ENCODE data around the gene MYH9. TPM values are rescaled to one million over a fixed set of nuclear protein-coding genes. Genes with fewer than 3 reads are reported as not detected.

The MYH9 gene
- total and polyA plus RNA-seq, 2 donors (not counting 1 experiment from before 2014, with no cell fraction given), result 108 to 554 TPM

DNA sequence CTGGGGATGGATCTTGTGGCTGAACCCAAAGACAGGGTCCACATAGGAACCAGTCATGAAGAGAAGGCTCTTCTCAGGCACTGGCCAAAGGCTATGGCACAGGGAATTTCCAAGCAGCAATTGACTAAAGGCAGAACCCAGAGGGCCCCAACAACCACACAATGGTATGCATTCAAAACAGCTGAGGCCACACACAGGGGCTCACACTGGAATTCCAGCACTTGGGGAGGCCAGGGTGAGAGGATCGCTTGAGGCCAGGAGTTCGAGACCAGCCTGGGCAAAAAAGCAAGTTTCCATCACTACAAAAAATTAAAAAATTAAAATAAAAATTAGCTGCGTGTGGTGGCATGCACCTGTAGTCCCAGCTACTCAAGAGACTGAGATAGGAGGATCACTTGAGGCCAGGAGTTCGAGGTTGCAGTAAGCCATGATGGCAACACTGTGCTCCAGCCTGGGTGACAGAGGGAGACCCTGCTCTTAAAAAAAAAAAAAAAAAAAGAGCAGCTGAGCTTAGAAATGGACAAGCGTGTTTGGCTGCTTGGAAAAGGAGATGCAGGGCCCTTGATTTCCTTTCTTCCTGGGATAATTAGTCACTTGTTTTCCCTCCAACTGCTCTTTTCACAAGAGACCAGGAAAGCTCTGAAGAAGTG lies 44.6 kb downstream of the MYH9 start:
- H3K27me3 ChIP-seq (replicated peaks in 1 of 4; ENCODE audit: control extremely low read depth in 1 of 4, control insufficient read depth in 3 of 4, insufficient read depth in 4 of 4, low read length in 3 of 4), result no peaks in the 10 kb centered on the region
- H3K9ac ChIP-seq (ENCODE audit: low read length), result no peak overlapping the region
- no peak overlapping the region for H3K4me2 ChIP-seq (replicated peaks; ENCODE audit: low read depth, low read length, poor library complexity, severe bottlenecking)
- H3K9me3 ChIP-seq (ENCODE audit: control extremely low read depth in 1 of 3, control insufficient read depth in 2 of 3, insufficient read depth in 1 of 3, low read length in 2 of 3), result no peaks in the 10 kb centered on the region
- H3K4me1 ChIP-seq (ENCODE audit: control insufficient read depth in 2 of 2, insufficient read depth in 2 of 2, low read length in 2 of 2), result peaks cover under 1 to 13% of the 10 kb centered on the region in 2 donors
- no peak overlapping the region for H3K4me3 ChIP-seq (ENCODE audit: control extremely low read depth in 1 of 5, extremely low read depth in 1 of 5, insufficient read depth in 1 of 5, low read depth in 2 of 5, low read length in 4 of 5)
- peaks cover 95% of the 10 kb centered on the region for H4K20me1 ChIP-seq (ENCODE audit: control insufficient read depth, insufficient read depth, low read length, poor library complexity, severe bottlenecking)
- H2AFZ ChIP-seq (ENCODE audit: insufficient read depth, low read depth, low read length, poor library complexity, severe bottlenecking), result no peak overlapping the region
- peak overlapping the region; percentile 70 for H3K27ac Mint-ChIP-seq
- DNase-seq (no peak), ATAC-seq (ENCODE audit: low read depth) (no peak)
- peak overlapping the region in 1 of 2 donors; percentile 18 for H3K27ac ChIP-seq (ENCODE audit: low read length in 2 of 2)
- TF ChIP-seq, protein P1, sequence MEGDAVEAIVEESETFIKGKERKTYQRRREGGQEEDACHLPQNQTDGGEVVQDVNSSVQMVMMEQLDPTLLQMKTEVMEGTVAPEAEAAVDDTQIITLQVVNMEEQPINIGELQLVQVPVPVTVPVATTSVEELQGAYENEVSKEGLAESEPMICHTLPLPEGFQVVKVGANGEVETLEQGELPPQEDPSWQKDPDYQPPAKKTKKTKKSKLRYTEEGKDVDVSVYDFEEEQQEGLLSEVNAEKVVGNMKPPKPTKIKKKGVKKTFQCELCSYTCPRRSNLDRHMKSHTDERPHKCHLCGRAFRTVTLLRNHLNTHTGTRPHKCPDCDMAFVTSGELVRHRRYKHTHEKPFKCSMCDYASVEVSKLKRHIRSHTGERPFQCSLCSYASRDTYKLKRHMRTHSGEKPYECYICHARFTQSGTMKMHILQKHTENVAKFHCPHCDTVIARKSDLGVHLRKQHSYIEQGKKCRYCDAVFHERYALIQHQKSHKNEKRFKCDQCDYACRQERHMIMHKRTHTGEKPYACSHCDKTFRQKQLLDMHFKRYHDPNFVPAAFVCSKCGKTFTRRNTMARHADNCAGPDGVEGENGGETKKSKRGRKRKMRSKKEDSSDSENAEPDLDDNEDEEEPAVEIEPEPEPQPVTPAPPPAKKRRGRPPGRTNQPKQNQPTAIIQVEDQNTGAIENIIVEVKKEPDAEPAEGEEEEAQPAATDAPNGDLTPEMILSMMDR (IDR thresholded peaks at IDR 0.05), result no peak
- no peak for TF ChIP-seq EZH2 (IDR thresholded peaks at IDR 0.05; ENCODE audit: borderline replicate concordance, insufficient read depth, low read depth, low read length, poor library complexity, severe bottlenecking)
- no peaks in the 10 kb centered on the region for H3K9me3 Mint-ChIP-seq (ENCODE audit: insufficient read depth)
- H3K79me2 ChIP-seq (ENCODE audit: control insufficient read depth, insufficient read depth, low read length), result peaks cover 98% of the 10 kb centered on the region
- POLR2A ChIA-PET, result interaction anchor here (0.7 kb wide), 1 partner anchor 34 kb away, joined by 10 read pairs; no protein-coding TSS in a partner anchor
- no peak overlapping the region for H3K4me3 Mint-ChIP-seq
- H3K36me3 ChIP-seq (replicated peaks in 1 of 2; ENCODE audit: control extremely low read depth in 1 of 2, control insufficient read depth in 1 of 2, extremely low read depth in 1 of 2, insufficient read depth in 2 of 2, low read length in 1 of 2), result peaks cover 13 to 87% of the 10 kb centered on the region in 2 experiments
- CTCF ChIA-PET, result interaction anchor here (0.7 to 2.7 kb wide), 3 partner anchors 10 to 127 kb away, joined by 3 to 14 read pairs (median 4); no protein-coding TSS in a partner anchor
- no peaks in the 10 kb centered on the region for H3K27me3 Mint-ChIP-seq
- intact Hi-C loops (cut with micrococcal nuclease), result no loop called here
- H3K4me1 Mint-ChIP-seq, result peaks cover 35% of the 10 kb centered on the region
- 78% methylated on average over 1 of the region's 5 CpGs for WGBS (ENCODE audit: insufficient coverage)

DNA sequence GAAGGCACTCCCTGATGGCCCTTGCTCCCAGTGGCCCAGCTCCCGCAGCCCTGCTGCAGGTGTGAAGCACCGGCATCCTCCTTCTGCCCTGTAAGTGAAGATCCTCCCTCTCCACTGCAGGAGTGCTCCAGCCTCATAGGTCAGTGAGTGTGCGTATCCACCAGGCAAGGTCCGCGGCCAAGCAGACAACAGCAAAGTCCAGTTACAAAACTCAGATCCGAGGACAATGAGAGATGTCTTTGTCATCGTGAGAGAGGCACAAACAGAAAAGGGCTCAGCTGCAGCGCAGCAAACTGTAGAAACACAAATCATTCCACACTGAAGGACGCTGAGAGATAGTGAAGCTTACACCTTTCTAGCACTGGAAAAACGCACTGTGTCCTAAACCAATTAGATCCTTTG lies 46.1 kb downstream of the MYH9 start:
- peaks cover 100% of the 10 kb centered on the region for H4K20me1 ChIP-seq (ENCODE audit: control insufficient read depth, insufficient read depth, low read length, poor library complexity, severe bottlenecking)
- H3K4me3 ChIP-seq (ENCODE audit: control extremely low read depth in 1 of 5, extremely low read depth in 1 of 5, insufficient read depth in 1 of 5, low read depth in 2 of 5, low read length in 4 of 5), result no peak overlapping the region
- peak overlapping the region; percentile 47 for H3K27ac Mint-ChIP-seq
- intact Hi-C loops (cut with micrococcal nuclease), result no loop called here
- POLR2A ChIA-PET, result no interaction called here
- H3K4me1 ChIP-seq (ENCODE audit: control insufficient read depth in 2 of 2, insufficient read depth in 2 of 2, low read length in 2 of 2), result peaks cover 15 to 28% of the 10 kb centered on the region in 2 donors
- no peaks in the 10 kb centered on the region for H3K9me3 Mint-ChIP-seq (ENCODE audit: insufficient read depth)
- no peak overlapping the region for H3K9ac ChIP-seq (ENCODE audit: low read length)
- H2AFZ ChIP-seq (ENCODE audit: insufficient read depth, low read depth, low read length, poor library complexity, severe bottlenecking), result no peak overlapping the region
- no peaks in the 10 kb centered on the region for H3K9me3 ChIP-seq (ENCODE audit: control extremely low read depth in 1 of 3, control insufficient read depth in 2 of 3, insufficient read depth in 1 of 3, low read length in 2 of 3)
- H3K27me3 ChIP-seq (replicated peaks in 1 of 4; ENCODE audit: control extremely low read depth in 1 of 4, control insufficient read depth in 3 of 4, insufficient read depth in 4 of 4, low read length in 3 of 4), result no peaks in the 10 kb centered on the region
- peak overlapping the region in 1 of 2 donors; percentile 44 for H3K27ac ChIP-seq (ENCODE audit: low read length in 2 of 2)
- ATAC-seq (ENCODE audit: low read depth) (no peak), DNase-seq (no peak)
- WGBS (ENCODE audit: insufficient coverage), result 96% methylated on average over 9 of the region's 10 CpGs
- no peak for TF ChIP-seq EZH2 (IDR thresholded peaks at IDR 0.05; ENCODE audit: borderline replicate concordance, insufficient read depth, low read depth, low read length, poor library complexity, severe bottlenecking)
- TF ChIP-seq, protein P1 (IDR thresholded peaks at IDR 0.05), result no peak
- H3K4me2 ChIP-seq (replicated peaks; ENCODE audit: low read depth, low read length, poor library complexity, severe bottlenecking), result no peak overlapping the region
- CTCF ChIA-PET, result interaction anchor here (1.2 to 2.7 kb wide), 2 partner anchors 41 to 129 kb away, joined by 3 to 14 read pairs; no protein-coding TSS in a partner anchor
- peaks cover 14 to 88% of the 10 kb centered on the region in 2 experiments for H3K36me3 ChIP-seq (replicated peaks in 1 of 2; ENCODE audit: control extremely low read depth in 1 of 2, control insufficient read depth in 1 of 2, extremely low read depth in 1 of 2, insufficient read depth in 2 of 2, low read length in 1 of 2)
- peaks cover 100% of the 10 kb centered on the region for H3K79me2 ChIP-seq (ENCODE audit: control insufficient read depth, insufficient read depth, low read length)
- no peaks in the 10 kb centered on the region for H3K27me3 Mint-ChIP-seq
- H3K4me1 Mint-ChIP-seq, result peaks cover 47% of the 10 kb centered on the region
- H3K4me3 Mint-ChIP-seq, result no peak overlapping the region
